RWPE1 (cell line): ENCODE measurements around the gene GIMAP5.
A peak's percentile ranks its signal among the peaks of the same experiment; 100 is the strongest.

Experiments
- CTCF ChIA-PET: fragments of 350-600 bp; sonication (Branson Sonifier 250); formaldehyde crosslinking; extraction: SDS; loops from one replicate; lab custom pipeline; 2021; lab: Yijun Ruan, JAX
- POLR2A ChIA-PET: fragments of 400-600 bp; formaldehyde crosslinking; extraction: SDS; loops from one replicate; lab custom pipeline; 2020; ENCODE audit warnings: antibody characterized with exemption; ENCODE audit not compliant: low non-redundant PET; lab: Yijun Ruan, JAX
- DNase-seq: peaks from one replicate; pipeline ENCODE4 v3.0.0; 2012; ENCODE audit warnings: low spot score
- H3K27ac ChIP-seq: fragments of 450-650 bp; 2 replicates; pipeline ENCODE4 v1.5.1; 2017
- CTCF ChIP-seq: fragments of 450-650 bp; conservative IDR thresholded peaks from 2 replicates; pipeline ENCODE4 v1.5.1; 2017; ENCODE audit warnings: low read depth, mild to moderate bottlenecking

Gene GIMAP5

GRCh38 chr7:150738591-150739001 lies 1.4 kb downstream of the GIMAP5 start:
- no peak overlapping the region for H3K27ac ChIP-seq
- DNase-seq = peak; percentile 67
- TF ChIP-seq CTCF = no peak
- ChIA-PET CTCF (no interaction called here), POLR2A (no interaction called here)

GRCh38 chr7:150739033-150739432 lies 1.8 kb downstream of the GIMAP5 start:
- POLR2A ChIA-PET = no interaction called here
- CTCF ChIA-PET = no interaction called here
- TF ChIP-seq CTCF = 0 out of 2 replicates have a peak, but pooled peaks have one; percentile 17
- H3K27ac ChIP-seq = no peak overlapping the region
- no peak for DNase-seq

- DNase-seq = no peak
- ChIA-PET CTCF (no interaction called here), POLR2A (no interaction called here)
- H3K27ac ChIP-seq = no peak overlapping the region
- no peak for TF ChIP-seq CTCF
Measured at GRCh38 chr7:150740053-150740452, 2.8 kb downstream of the GIMAP5 start.

- DNase-seq = no peak
- no peak for TF ChIP-seq CTCF
- ChIA-PET CTCF (interaction anchor here (0.7 kb wide), 1 partner anchor 24 kb away, joined by 5 read pairs; no protein-coding TSS in a partner anchor), POLR2A (no interaction called here)
- H3K27ac ChIP-seq = no peak overlapping the region
Measured at GRCh38 chr7:150742286-150742968, 5.2 kb downstream of the GIMAP5 start.

GRCh38 chr7:150744041-150744656 lies 6.9 kb downstream of the GIMAP5 start:
- ChIA-PET POLR2A (no interaction called here), CTCF (interaction anchor here (0.6 kb wide), 1 partner anchor 15 kb away, joined by 4 read pairs; no protein-coding TSS in a partner anchor)
- TF ChIP-seq CTCF = no peak
- H3K27ac ChIP-seq = no peak overlapping the region
- no peak for DNase-seq

- CTCF ChIA-PET = interaction anchor here (0.6 kb wide), 1 partner anchor 158 kb away, joined by 4 read pairs; no protein-coding TSS in a partner anchor
- TF ChIP-seq CTCF = no peak
Measured at GRCh38 chr7:150745086-150745485, 7.9 kb downstream of the GIMAP5 start.

More at GRCh38 chr7:150745086-150745485, 7.9 kb downstream of the GIMAP5 start:
- POLR2A ChIA-PET = no interaction called here
- no peak for DNase-seq
- no peak overlapping the region for H3K27ac ChIP-seq
